OCI-LY7 (cell line): Measurements from ENCODE around the gene ZHX3. TPM values are rescaled to one million over a fixed set of nuclear protein-coding genes. Genes with fewer than 3 reads are reported as not detected.

Experiments
- BruUV-seq: library from RNA; stranded (reverse); fragments of 400-500 nt; replicated peaks from 2 replicates; lab custom pipeline; 2021; lab: Mats Ljungman, UMichigan
- CTCF ChIA-PET: fragments of 300-600 bp; sonication (Branson Sonifier 250); formaldehyde crosslinking; loops from one replicate; lab custom pipeline; 2022; ENCODE audit warnings: antibody characterized with exemption; ENCODE audit not compliant: unreplicated experiment; lab: Charles Lee
- POLR2A ChIA-PET: fragments of 300-600 bp; sonication (Branson Sonifier 250); formaldehyde crosslinking; loops from one replicate; lab custom pipeline; 2022; ENCODE audit warnings: antibody characterized with exemption; lab: Charles Lee
- DNase-seq: peaks from one replicate; pipeline ENCODE4 v3.0.0-alpha.2; 2015; ENCODE audit warnings: low spot score
- H2AFZ ChIP-seq: fragments of 200-600 bp; sonication (generic), shearing (Covaris generic); 2 replicates; pipeline ENCODE4 v1.6.1; 2014; ENCODE audit warnings: mild to moderate bottlenecking, antibody characterized with exemption, low read length, moderate library complexity
- H3K27ac ChIP-seq: fragments of 200-600 bp; sonication (generic); 2 replicates; pipeline ENCODE4 v1.5.1; 2014; ENCODE audit warnings: mixed run types, low read depth, mild to moderate bottlenecking, moderate library complexity, low read length, inconsistent platforms; ENCODE audit not compliant: poor library complexity, severe bottlenecking
- H3K36me3 ChIP-seq: fragments of 200-600 bp; sonication (generic); 2 replicates; pipeline ENCODE4 v1.6.1; 2014; ENCODE audit warnings: mild to moderate bottlenecking, antibody characterized with exemption, low read length, moderate library complexity, mixed read lengths; ENCODE audit not compliant: insufficient read depth
- H3K4me1 ChIP-seq: fragments of 200-600 bp; sonication (generic); 2 replicates; pipeline ENCODE4 v1.5.1; 2014; ENCODE audit warnings: mild to moderate bottlenecking, low read length; ENCODE audit not compliant: insufficient read depth, poor library complexity, severe bottlenecking
- H3K4me2 ChIP-seq: fragments of 200-600 bp; sonication (generic); 2 replicates; pipeline ENCODE4 v1.6.1; 2014; ENCODE audit warnings: mild to moderate bottlenecking, low read length
- H3K4me3 ChIP-seq: fragments of 200-600 bp; sonication (generic); 2 replicates; pipeline ENCODE4 v1.5.1; 2014; ENCODE audit warnings: mild to moderate bottlenecking, low read depth, low read length; ENCODE audit not compliant: poor library complexity, severe bottlenecking
- H3K79me2 ChIP-seq: fragments of 200-600 bp; sonication (generic); 2 replicates; pipeline ENCODE4 v1.6.1; 2016; ENCODE audit warnings: low read depth, mild to moderate bottlenecking, low read length, moderate library complexity, mixed read lengths; ENCODE audit not compliant: insufficient read depth
- H3K9me2 ChIP-seq: fragments of 200-600 bp; sonication (generic); 2 replicates; pipeline ENCODE4 v1.6.1; 2016; ENCODE audit warnings: mild to moderate bottlenecking, low read length, mixed read lengths; ENCODE audit not compliant: insufficient read depth
- H3K9me3 ChIP-seq: fragments of 200-600 bp; sonication (generic); 2 replicates; pipeline ENCODE4 v1.6.1; 2014; ENCODE audit warnings: mild to moderate bottlenecking, mixed run types, low read length, mixed read lengths
- H4K20me1 ChIP-seq: fragments of 200-600 bp; sonication (generic); 2 replicates; pipeline ENCODE4 v1.6.1; 2014; ENCODE audit warnings: mild to moderate bottlenecking, antibody characterized with exemption, low read length, moderate library complexity, mixed read lengths; ENCODE audit not compliant: insufficient read depth
- EZH2phosphoT487 ChIP-seq: fragments of 200-600 bp; sonication (generic); IDR thresholded peaks from 2 replicates; pipeline ENCODE4 v1.6.1; 2018; ENCODE audit warnings: low read depth, borderline replicate concordance, mild to moderate bottlenecking, mixed run types, antibody characterized with exemption, low read length, moderate library complexity, mixed read lengths
- intact Hi-C: fragments of 100-400 bp; cut with micrococcal nuclease; formaldehyde crosslinking; loops from one replicate; pipeline ENCODE4 v1.10.0; 2022; ENCODE audit not compliant: unreplicated experiment
- total RNA-seq, 2 experiments: library from RNA; depleted of rRNA in 1 of 2; stranded (reverse); fragments of >200 nt in 1 of 2; shearing (Covaris generic) in 1 of 2; gene quantifications; 2 replicates each; pipeline ENCODE4 v1.2.3, GENCODE V29; 2014 to 2022
- TF ChIP-seq, protein P1 (sequence below): fragments of 200-600 bp; sonication (generic); conservative IDR thresholded peaks from 2 replicates; pipeline ENCODE4 v1.5.1; 2014; ENCODE audit warnings: mild to moderate bottlenecking, antibody characterized with exemption, low read length, moderate library complexity, mixed read lengths

The ZHX3 gene
- total RNA-seq, 2 experiments from 2014 or later: 5.8 to 16.9 TPM

DNA sequence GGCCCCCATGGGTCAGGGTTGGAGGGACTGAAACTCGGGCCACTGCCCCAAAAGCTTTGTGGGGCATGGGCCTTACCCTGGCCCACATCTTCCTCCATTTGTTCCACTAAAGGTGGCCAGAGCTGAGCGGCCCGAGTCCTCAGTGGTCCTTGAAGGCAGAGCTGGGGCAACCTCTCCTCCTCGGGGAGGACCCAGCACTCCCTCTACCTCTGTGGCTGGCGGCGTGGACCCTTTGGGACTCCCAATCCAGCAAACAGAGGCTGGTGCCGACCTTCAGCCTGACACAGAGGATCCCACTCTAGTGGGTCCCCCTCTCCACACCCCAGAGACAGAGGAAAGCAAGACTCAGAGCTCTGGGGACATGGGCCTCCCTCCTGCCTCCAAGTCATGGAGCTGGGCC lies 32.4 kb upstream of the ZHX3 start:
- no peaks in the 10 kb centered on the region for H3K9me3 ChIP-seq
- no TSS peak for BruUV-seq
- no peak overlapping the region for H3K4me3 ChIP-seq
- ChIA-PET POLR2A (no interaction called here), CTCF (no interaction called here)
- no peaks in the 10 kb centered on the region for H3K4me1 ChIP-seq
- TF ChIP-seq, protein P1, sequence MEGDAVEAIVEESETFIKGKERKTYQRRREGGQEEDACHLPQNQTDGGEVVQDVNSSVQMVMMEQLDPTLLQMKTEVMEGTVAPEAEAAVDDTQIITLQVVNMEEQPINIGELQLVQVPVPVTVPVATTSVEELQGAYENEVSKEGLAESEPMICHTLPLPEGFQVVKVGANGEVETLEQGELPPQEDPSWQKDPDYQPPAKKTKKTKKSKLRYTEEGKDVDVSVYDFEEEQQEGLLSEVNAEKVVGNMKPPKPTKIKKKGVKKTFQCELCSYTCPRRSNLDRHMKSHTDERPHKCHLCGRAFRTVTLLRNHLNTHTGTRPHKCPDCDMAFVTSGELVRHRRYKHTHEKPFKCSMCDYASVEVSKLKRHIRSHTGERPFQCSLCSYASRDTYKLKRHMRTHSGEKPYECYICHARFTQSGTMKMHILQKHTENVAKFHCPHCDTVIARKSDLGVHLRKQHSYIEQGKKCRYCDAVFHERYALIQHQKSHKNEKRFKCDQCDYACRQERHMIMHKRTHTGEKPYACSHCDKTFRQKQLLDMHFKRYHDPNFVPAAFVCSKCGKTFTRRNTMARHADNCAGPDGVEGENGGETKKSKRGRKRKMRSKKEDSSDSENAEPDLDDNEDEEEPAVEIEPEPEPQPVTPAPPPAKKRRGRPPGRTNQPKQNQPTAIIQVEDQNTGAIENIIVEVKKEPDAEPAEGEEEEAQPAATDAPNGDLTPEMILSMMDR: no peak
- no peak for TF ChIP-seq EZH2phosphoT487
- intact Hi-C loops: no loop called here
- no peak overlapping the region for H3K4me2 ChIP-seq
- H3K27ac ChIP-seq: no peak overlapping the region
- H4K20me1 ChIP-seq: no peaks in the 10 kb centered on the region
- H3K9me2 ChIP-seq: no peaks in the 10 kb centered on the region
- H3K36me3 ChIP-seq: no peaks in the 10 kb centered on the region
- no peak overlapping the region for H2AFZ ChIP-seq
- DNase-seq: no peak
- no peaks in the 10 kb centered on the region for H3K79me2 ChIP-seq

DNA sequence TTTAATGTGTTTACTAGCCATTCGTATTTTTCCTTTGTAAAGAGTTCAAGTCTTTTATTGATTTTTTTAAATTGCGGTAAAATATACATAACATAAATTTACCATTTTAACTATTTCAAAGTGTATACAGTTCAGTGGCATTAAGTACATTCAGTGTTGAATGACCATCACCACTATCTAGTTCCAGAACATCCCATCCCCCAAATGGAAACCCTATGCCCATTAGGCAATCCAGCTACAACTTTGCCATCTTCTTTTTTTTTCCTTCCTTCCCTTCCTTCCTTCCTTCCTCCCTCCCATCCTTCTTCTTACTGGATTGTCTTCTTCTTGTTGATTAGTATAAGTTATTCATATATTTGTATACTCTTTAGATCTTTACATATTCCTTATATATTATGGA lies 31.7 kb upstream of the ZHX3 start:
- no peaks in the 10 kb centered on the region for H3K36me3 ChIP-seq
- no peaks in the 10 kb centered on the region for H3K79me2 ChIP-seq
- ChIA-PET POLR2A (no interaction called here), CTCF (no interaction called here)
- H3K9me3 ChIP-seq: no peaks in the 10 kb centered on the region
- no peak for DNase-seq
- H3K4me2 ChIP-seq: no peak overlapping the region
- no peak for TF ChIP-seq EZH2phosphoT487
- TF ChIP-seq, protein P1: no peak
- H3K27ac ChIP-seq: no peak overlapping the region
- H4K20me1 ChIP-seq: no peaks in the 10 kb centered on the region
- intact Hi-C loops: no loop called here
- no peak overlapping the region for H3K4me3 ChIP-seq
- H3K4me1 ChIP-seq: no peaks in the 10 kb centered on the region
- no peaks in the 10 kb centered on the region for H3K9me2 ChIP-seq
- BruUV-seq: no TSS peak
- H2AFZ ChIP-seq: no peak overlapping the region

DNA sequence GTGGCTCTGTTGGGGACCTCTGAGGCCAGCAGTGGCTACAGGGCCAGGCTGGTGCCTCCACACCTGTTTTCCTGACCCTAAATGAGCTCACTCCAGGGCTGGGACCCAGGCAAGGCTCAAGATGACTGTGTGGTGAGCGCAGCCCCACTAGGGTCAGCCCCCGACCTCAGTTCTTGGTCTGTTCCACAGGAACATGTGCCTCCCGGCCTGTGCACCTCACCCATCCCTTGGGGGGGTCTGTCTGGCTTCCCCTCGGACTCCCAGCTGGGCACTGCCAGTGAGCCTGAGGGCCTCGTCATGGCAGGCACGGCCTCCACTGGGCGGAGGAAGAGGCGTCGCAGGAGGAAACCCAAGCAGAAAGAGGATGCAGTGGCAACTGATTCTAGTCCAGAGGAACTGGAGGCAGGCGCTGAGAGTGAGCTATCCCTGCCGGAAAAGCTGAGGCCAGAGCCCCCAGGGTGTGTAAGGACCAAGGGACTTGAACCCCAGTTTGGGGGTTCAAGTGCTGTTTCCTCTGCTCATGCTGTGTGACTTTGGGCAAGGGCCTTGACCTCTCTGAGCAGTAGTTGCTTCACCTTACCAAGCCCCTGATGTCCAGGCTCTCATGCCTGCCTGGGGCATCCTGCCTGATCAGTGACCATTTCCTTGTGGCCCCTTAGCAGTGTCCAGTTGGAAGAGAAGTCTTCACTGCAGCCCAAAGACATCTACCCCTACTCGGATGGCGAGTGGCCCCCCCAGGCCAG lies 31.1 kb upstream of the ZHX3 start:
- H3K4me2 ChIP-seq: no peak overlapping the region
- no TSS peak for BruUV-seq
- H3K36me3 ChIP-seq: no peaks in the 10 kb centered on the region
- DNase-seq: no peak
- H3K4me1 ChIP-seq: no peaks in the 10 kb centered on the region
- no peaks in the 10 kb centered on the region for H4K20me1 ChIP-seq
- no peak overlapping the region for H3K27ac ChIP-seq
- ChIA-PET POLR2A (no interaction called here), CTCF (no interaction called here)
- no peaks in the 10 kb centered on the region for H3K79me2 ChIP-seq
- no peak for TF ChIP-seq EZH2phosphoT487
- TF ChIP-seq, protein P1: no peak
- no peak overlapping the region for H3K4me3 ChIP-seq
- no peak overlapping the region for H2AFZ ChIP-seq
- no peaks in the 10 kb centered on the region for H3K9me2 ChIP-seq
- no peaks in the 10 kb centered on the region for H3K9me3 ChIP-seq
- intact Hi-C loops: no loop called here
